HG03439 (cell line): ENCODE measurements around the gene SNTG2.

Experiments
- ATAC-seq: cut with Tn5 transposase; IDR thresholded peaks from one replicate; pipeline ENCODE4 v1.9.1; 2021; ENCODE audit warnings: mild to moderate bottlenecking, moderate library complexity; ENCODE audit not compliant: unreplicated experiment

SNTG2 gene

GRCh38 chr2:987789-988188 lies 37.1 kb downstream of the SNTG2 start:
- ATAC-seq = no peak

- ATAC-seq = no peak
These were observed 39.3 kb downstream of the SNTG2 start for GRCh38 chr2:989781-990467.

GRCh38 chr2:990970-991369 lies 40.3 kb downstream of the SNTG2 start:
- no peak for ATAC-seq

- ATAC-seq = no peak
These were observed 51.7 kb downstream of the SNTG2 start for GRCh38 chr2:1002350-1002749.

- ATAC-seq = no peak
These were observed 53.7 kb downstream of the SNTG2 start for GRCh38 chr2:1004398-1004797.

- no peak for ATAC-seq
These were observed 59.8 kb downstream of the SNTG2 start for GRCh38 chr2:1010415-1010930.

GRCh38 chr2:1011006-1011405 lies 60.4 kb downstream of the SNTG2 start:
- ATAC-seq = no peak

GRCh38 chr2:1011985-1012384 lies 61.3 kb downstream of the SNTG2 start:
- no peak for ATAC-seq

- no peak for ATAC-seq
These were observed 64.2 kb downstream of the SNTG2 start for GRCh38 chr2:1014802-1015201.

- no peak for ATAC-seq
These were observed 65.9 kb downstream of the SNTG2 start for GRCh38 chr2:1016500-1016899.

GRCh38 chr2:1017827-1018226 lies 67.2 kb downstream of the SNTG2 start:
- no peak for ATAC-seq

GRCh38 chr2:1020206-1020605 lies 69.6 kb downstream of the SNTG2 start:
- no peak for ATAC-seq

GRCh38 chr2:1022178-1022577 lies 71.5 kb downstream of the SNTG2 start:
- no peak for ATAC-seq

GRCh38 chr2:1024981-1025380 lies 74.3 kb downstream of the SNTG2 start:
- ATAC-seq = no peak

- ATAC-seq = no peak
These were observed 75.5 kb downstream of the SNTG2 start for GRCh38 chr2:1026141-1026540.

- no peak for ATAC-seq
These were observed 78.2 kb downstream of the SNTG2 start for GRCh38 chr2:1028831-1029230.

- ATAC-seq = no peak
These were observed 81.4 kb downstream of the SNTG2 start for GRCh38 chr2:1032030-1032429.

GRCh38 chr2:1033069-1033468 lies 82.4 kb downstream of the SNTG2 start:
- ATAC-seq = no peak

GRCh38 chr2:1037066-1037465 lies 86.4 kb downstream of the SNTG2 start:
- ATAC-seq = no peak

GRCh38 chr2:1039549-1039948 lies 88.9 kb downstream of the SNTG2 start:
- no peak for ATAC-seq

GRCh38 chr2:1041012-1041805 lies 90.6 kb downstream of the SNTG2 start:
- ATAC-seq = no peak

- ATAC-seq = no peak
These were observed 94.5 kb downstream of the SNTG2 start for GRCh38 chr2:1045109-1045508.
